Osteoblast (primary cell): ENCODE results near the gene CFAP157. TPM values are rescaled to one million over a fixed set of nuclear protein-coding genes. Genes with fewer than 3 reads are reported as not detected.

Source experiments
- DNase-seq: peaks from one replicate; pipeline ENCODE4 v3.0.0; 2011; ENCODE audit warnings: low spot score, mixed read lengths; ENCODE audit not compliant: insufficient read length; ENCODE audit errors: missing footprints
- H2AFZ ChIP-seq: 2 replicates; pipeline ENCODE4 v1.6.0; 2011; ENCODE audit warnings: mild to moderate bottlenecking, low read length
- H3K27ac ChIP-seq: 2 replicates; pipeline ENCODE4 v1.5.1; 2011; ENCODE audit warnings: mild to moderate bottlenecking, low read depth, low read length, moderate library complexity
- H3K27me3 ChIP-seq: 2 replicates; pipeline ENCODE4 v1.6.0; 2012; ENCODE audit warnings: mild to moderate bottlenecking, control low read depth, inconsistent platforms, low read length, moderate library complexity; ENCODE audit not compliant: insufficient read depth
- H3K36me3 ChIP-seq: 2 replicates; pipeline ENCODE4 v1.5.1; 2011; ENCODE audit warnings: mild to moderate bottlenecking, low read length, control low read depth, moderate library complexity; ENCODE audit not compliant: insufficient read depth
- H3K4me1 ChIP-seq: 2 replicates; pipeline ENCODE4 v1.5.1; 2011; ENCODE audit warnings: mild to moderate bottlenecking, low read length, control low read depth, moderate library complexity; ENCODE audit not compliant: insufficient read depth
- H3K4me2 ChIP-seq: 2 replicates; pipeline ENCODE4 v1.6.0; 2011; ENCODE audit warnings: mild to moderate bottlenecking, low read length; ENCODE audit not compliant: insufficient read depth
- H3K4me3 ChIP-seq: fragments of 200-600 bp; sonication (generic); 3 replicates; pipeline ENCODE4 v1.5.1; 2012; ENCODE audit warnings: mild to moderate bottlenecking, low read length, inconsistent platforms; ENCODE audit not compliant: insufficient read depth
- H3K79me2 ChIP-seq: 2 replicates; pipeline ENCODE4 v1.6.0; 2012; ENCODE audit warnings: mild to moderate bottlenecking, low read length, control low read depth, inconsistent platforms; ENCODE audit not compliant: insufficient read depth
- H3K9me3 ChIP-seq: 2 replicates; pipeline ENCODE4 v1.5.1; 2011; ENCODE audit warnings: low read depth, low read length, control low read depth
- H4K20me1 ChIP-seq: 2 replicates; pipeline ENCODE4 v1.6.0; 2012; ENCODE audit warnings: mild to moderate bottlenecking, low read length, control low read depth; ENCODE audit not compliant: insufficient read depth
- CTCF ChIP-seq: IDR thresholded peaks from 2 replicates; pipeline ENCODE4 v1.5.1; 2011; ENCODE audit warnings: mild to moderate bottlenecking, low read depth, low read length, moderate library complexity; ENCODE audit errors: extremely low read depth
- total RNA-seq: library from RNA; depleted of rRNA; stranded (reverse); fragments of >200 nt; gene quantifications from 2 replicates; pipeline ENCODE4 v1.2.3, GENCODE V29; 2012

CFAP157 gene
- total RNA-seq, 1 donor, result not detected

- H3K4me2 ChIP-seq, result no peak overlapping the region
- no peaks in the 10 kb centered on the region for H3K9me3 ChIP-seq
- H2AFZ ChIP-seq, result no peak overlapping the region
- H3K27ac ChIP-seq, result no peak overlapping the region
- peak; percentile 34 for TF ChIP-seq CTCF
- no peak overlapping the region for H3K4me3 ChIP-seq
- H3K36me3 ChIP-seq, result no peaks in the 10 kb centered on the region
- no peaks in the 10 kb centered on the region for H3K79me2 ChIP-seq
- no peaks in the 10 kb centered on the region for H3K4me1 ChIP-seq
- peaks cover 3% of the 10 kb centered on the region for H3K27me3 ChIP-seq
- H4K20me1 ChIP-seq, result no peaks in the 10 kb centered on the region
- peak; percentile 48 for DNase-seq
These were observed 57.2 kb downstream of the CFAP157 start for GRCh38 chr9:127763918-127764384.

DNA sequence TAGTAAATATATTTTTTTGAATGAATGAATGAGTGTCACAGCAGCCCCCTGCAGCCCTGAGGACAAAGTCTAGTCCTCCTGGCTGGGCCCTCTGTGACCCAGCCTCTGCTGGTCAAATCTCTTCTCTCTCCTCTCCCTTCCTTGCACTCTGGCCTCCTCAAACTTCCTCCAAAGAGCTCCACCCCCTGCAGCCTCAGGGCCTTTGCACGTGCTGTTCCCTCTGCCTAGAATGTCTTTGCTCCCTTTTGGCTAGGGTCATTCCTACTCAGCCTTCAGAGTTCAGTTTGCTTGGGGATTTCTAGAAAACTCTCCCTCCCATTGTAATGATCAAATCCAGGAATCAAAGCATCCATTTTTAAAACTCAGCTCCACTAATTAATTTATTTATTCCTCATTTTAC, 58.6 kb downstream of the CFAP157 start:
- H2AFZ ChIP-seq, result no peak overlapping the region
- no peaks in the 10 kb centered on the region for H3K79me2 ChIP-seq
- H3K4me2 ChIP-seq, result no peak overlapping the region
- H4K20me1 ChIP-seq, result peaks cover under 1% of the 10 kb centered on the region
- no peaks in the 10 kb centered on the region for H3K4me1 ChIP-seq
- H3K36me3 ChIP-seq, result no peaks in the 10 kb centered on the region
- H3K9me3 ChIP-seq, result no peaks in the 10 kb centered on the region
- H3K27me3 ChIP-seq, result peaks cover 3% of the 10 kb centered on the region
- TF ChIP-seq CTCF, result no peak
- no peak overlapping the region for H3K27ac ChIP-seq
- no peak overlapping the region for H3K4me3 ChIP-seq
- DNase-seq, result no peak

Other genes starting within 250 kb of the CFAP157 start
- 19.9 and 23.0 TPM in 2 replicates for gene STXBP1, start 94.7 kb upstream of the CFAP157 start, total RNA-seq
- 12.7 and 16.3 TPM in 2 replicates for gene PTRH1, start 8.7 kb downstream of the CFAP157 start, total RNA-seq
- gene TTC16, start 9.1 kb downstream of the CFAP157 start, total RNA-seq, result under 0.01 TPM in 1 of 2 replicates, not detected in the other
- 3.8 and 4.7 TPM in 2 replicates for gene TOR2A, start 28.3 kb downstream of the CFAP157 start, total RNA-seq
- gene SH2D3C, start 71.7 kb downstream of the CFAP157 start, total RNA-seq, result 0.29 and 0.36 TPM in 2 replicates
- gene CDK9, start 79.0 kb downstream of the CFAP157 start, total RNA-seq, result 54.8 and 56.1 TPM in 2 replicates
- gene FPGS, start 95.9 kb downstream of the CFAP157 start, total RNA-seq, result 87.5 and 98.1 TPM in 2 replicates
- 60.8 and 87.5 TPM in 2 replicates for gene ENG, start 147.7 kb downstream of the CFAP157 start, total RNA-seq
- gene AK1, start 170.7 kb downstream of the CFAP157 start, total RNA-seq, result 100 and 106 TPM in 2 replicates
- 52.7 and 53.2 TPM in 2 replicates for gene ST6GALNAC6, start 192.6 kb downstream of the CFAP157 start, total RNA-seq
- 29.5 and 33.7 TPM in 2 replicates for gene ST6GALNAC4, start 210.1 kb downstream of the CFAP157 start, total RNA-seq
- 2.2 and 3.5 TPM in 2 replicates for gene PIP5KL1, start 223.8 kb downstream of the CFAP157 start, total RNA-seq
- gene DPM2, start 230.9 kb downstream of the CFAP157 start, total RNA-seq, result 10.1 and 11.5 TPM in 2 replicates